DND-41 (cell line): ENCODE measurements around the gene HYCC1.

Experiments used
- ATAC-seq: fragments of 200-7000 bp; cut with Tn5 transposase; 3 replicates; pipeline ENCODE4 v1.9.1; 2021; ENCODE audit warnings: low read depth; ENCODE audit not compliant: insufficient read depth
- DNase-seq: peaks from one replicate; pipeline ENCODE4 v3.0.0-alpha.2; 2020
- H2AFZ ChIP-seq: 2 replicates; pipeline ENCODE4 v1.6.0; 2012; ENCODE audit warnings: low read depth, low read length
- H3K27ac ChIP-seq: 2 replicates; pipeline ENCODE4 v1.5.1; 2012; ENCODE audit warnings: low read length, inconsistent platforms
- H3K27me3 ChIP-seq: fragments of 200-600 bp; sonication (generic); 2 replicates; pipeline ENCODE4 v1.6.0; 2012; ENCODE audit warnings: low read length, mild to moderate bottlenecking, inconsistent platforms; ENCODE audit not compliant: insufficient read depth, poor library complexity
- H3K36me3 ChIP-seq: 2 replicates; pipeline ENCODE4 v1.5.1; 2012; ENCODE audit warnings: low read length, inconsistent platforms; ENCODE audit not compliant: insufficient read depth
- H3K4me1 ChIP-seq: 2 replicates; pipeline ENCODE4 v1.5.1; 2012; ENCODE audit warnings: mild to moderate bottlenecking, low read length; ENCODE audit not compliant: insufficient read depth
- H3K4me2 ChIP-seq: 2 replicates; pipeline ENCODE4 v1.6.0; 2012; ENCODE audit warnings: mild to moderate bottlenecking, moderate library complexity, low read length, inconsistent platforms; ENCODE audit not compliant: insufficient read depth
- H3K4me3 ChIP-seq, 2 experiments: fragments of 200-600 bp in 1 of 2; shearing (Covaris generic) in 1 of 2; 2 replicates each; pipeline ENCODE4 v1.5.1; 2012 to 2016; ENCODE audit warnings: inconsistent platforms in 2 of 2, low read length in 2 of 2, mild to moderate bottlenecking in 2 of 2, low read depth in 1 of 2, moderate library complexity in 1 of 2
- H3K79me2 ChIP-seq: 2 replicates; pipeline ENCODE4 v1.6.0; 2012; ENCODE audit warnings: low read length, inconsistent platforms; ENCODE audit not compliant: insufficient read depth
- H3K9ac ChIP-seq: 2 replicates; pipeline ENCODE4 v1.6.0; 2012; ENCODE audit warnings: low read depth, mild to moderate bottlenecking, inconsistent platforms, low read length, moderate library complexity
- H3K9me3 ChIP-seq: 2 replicates; pipeline ENCODE4 v1.5.1; 2012; ENCODE audit warnings: low read length, moderate library complexity, mild to moderate bottlenecking, inconsistent platforms; ENCODE audit not compliant: insufficient read depth, severe bottlenecking
- H4K20me1 ChIP-seq: 2 replicates; pipeline ENCODE4 v1.6.0; 2012; ENCODE audit warnings: low read length; ENCODE audit not compliant: insufficient read depth
- CTCF ChIP-seq: IDR thresholded peaks from 2 replicates; pipeline ENCODE4 v1.5.1; 2012; ENCODE audit warnings: borderline replicate concordance, low read length, moderate library complexity, mild to moderate bottlenecking; ENCODE audit not compliant: poor library complexity, severe bottlenecking; ENCODE audit errors: extremely low read depth
- EZH2 ChIP-seq: IDR thresholded peaks from 3 replicates; pipeline ENCODE4 v1.6.1; 2012; ENCODE audit warnings: borderline replicate concordance, low read depth, mild to moderate bottlenecking, moderate library complexity, low read length, inconsistent platforms; ENCODE audit not compliant: severe bottlenecking

The HYCC1 gene

GRCh38 chr7:22990588-22990949 is 23.4 kb downstream of the HYCC1 start:
- H3K36me3 ChIP-seq = no peaks in the 10 kb centered on the region
- H3K27ac ChIP-seq = no peak overlapping the region
- H4K20me1 ChIP-seq = 0 out of 2 replicates have a peak, but pooled peaks cover 4% of the 10 kb centered on the region
- no peaks in the 10 kb centered on the region; the same call in 1 of the 2 replicates for H3K79me2 ChIP-seq
- no peaks in the 10 kb centered on the region for H3K27me3 ChIP-seq
- H2AFZ ChIP-seq = no peak overlapping the region
- no peaks in the 10 kb centered on the region for H3K9me3 ChIP-seq
- ATAC-seq = no peak
- no peak overlapping the region for H3K9ac ChIP-seq
- no peak overlapping the region for H3K4me2 ChIP-seq
- no peaks in the 10 kb centered on the region for H3K4me1 ChIP-seq
- no peak for DNase-seq
- no peak for TF ChIP-seq EZH2
- TF ChIP-seq CTCF = no peak
- H3K4me3 ChIP-seq = no peak overlapping the region

- Histone ChIP-seq H3K36me3 (no peaks in the 10 kb centered on the region), H3K9ac (no peak overlapping the region), H3K27me3 (no peaks in the 10 kb centered on the region), H3K4me2 (no peak overlapping the region), H3K27ac (no peak overlapping the region), H3K4me1 (no peaks in the 10 kb centered on the region), H4K20me1 (0 out of 2 replicates have a peak, but pooled peaks cover 4% of the 10 kb centered on the region), H3K79me2 (no peaks in the 10 kb centered on the region; the same call in 1 of the 2 replicates), H3K9me3 (no peaks in the 10 kb centered on the region), H2AFZ (no peak overlapping the region), H3K4me3 (no peak overlapping the region)
- ATAC-seq = no peak
- no peak for DNase-seq
- TF ChIP-seq CTCF = no peak
- TF ChIP-seq EZH2 = no peak
Observed at GRCh38 chr7:22989643-22990587, 24.0 kb downstream of the HYCC1 start.

- Histone ChIP-seq H4K20me1 (no peaks in the 10 kb centered on the region), H3K27ac (no peak overlapping the region), H3K36me3 (no peaks in the 10 kb centered on the region), H3K9me3 (no peaks in the 10 kb centered on the region), H3K4me1 (no peaks in the 10 kb centered on the region), H3K79me2 (no peaks in the 10 kb centered on the region), H3K27me3 (no peaks in the 10 kb centered on the region), H3K4me3 (no peak overlapping the region), H2AFZ (no peak overlapping the region), H3K4me2 (no peak overlapping the region), H3K9ac (no peak overlapping the region)
- TF ChIP-seq CTCF = no peak
- ATAC-seq (no peak), DNase-seq (no peak)
Observed at GRCh38 chr7:22985436-22985835, 28.5 kb downstream of the HYCC1 start.
